GM12872 (cell line): ENCODE data around the gene DKK3.

Source experiments
- TF ChIP-seq, protein P1 (sequence below): IDR thresholded peaks from 3 replicates; pipeline ENCODE4 v1.5.1; 2011; ENCODE audit warnings: low read depth, mild to moderate bottlenecking, low read length, moderate library complexity; ENCODE audit not compliant: insufficient read depth

The DKK3 gene

DNA sequence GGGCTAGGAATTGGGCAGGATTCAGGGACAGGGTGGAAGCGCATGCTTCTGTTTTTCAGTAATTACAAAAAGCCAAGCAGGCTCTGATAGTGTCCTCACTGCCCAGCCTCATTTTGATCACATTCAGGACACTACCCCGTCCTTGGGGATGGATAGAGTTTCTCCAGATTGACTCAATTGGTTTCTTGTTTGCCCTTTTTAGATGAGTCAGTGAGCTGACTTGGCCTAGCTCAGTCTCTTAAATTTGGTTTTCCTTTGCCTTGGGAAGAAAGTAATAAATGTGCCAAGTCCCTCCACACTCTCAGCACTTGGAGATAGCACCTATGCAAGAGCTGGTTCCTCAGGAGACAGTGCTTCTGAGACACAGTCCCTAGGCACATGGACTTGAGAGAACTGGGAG lies 25.5 kb downstream of the DKK3 start:
- TF ChIP-seq, protein P1, sequence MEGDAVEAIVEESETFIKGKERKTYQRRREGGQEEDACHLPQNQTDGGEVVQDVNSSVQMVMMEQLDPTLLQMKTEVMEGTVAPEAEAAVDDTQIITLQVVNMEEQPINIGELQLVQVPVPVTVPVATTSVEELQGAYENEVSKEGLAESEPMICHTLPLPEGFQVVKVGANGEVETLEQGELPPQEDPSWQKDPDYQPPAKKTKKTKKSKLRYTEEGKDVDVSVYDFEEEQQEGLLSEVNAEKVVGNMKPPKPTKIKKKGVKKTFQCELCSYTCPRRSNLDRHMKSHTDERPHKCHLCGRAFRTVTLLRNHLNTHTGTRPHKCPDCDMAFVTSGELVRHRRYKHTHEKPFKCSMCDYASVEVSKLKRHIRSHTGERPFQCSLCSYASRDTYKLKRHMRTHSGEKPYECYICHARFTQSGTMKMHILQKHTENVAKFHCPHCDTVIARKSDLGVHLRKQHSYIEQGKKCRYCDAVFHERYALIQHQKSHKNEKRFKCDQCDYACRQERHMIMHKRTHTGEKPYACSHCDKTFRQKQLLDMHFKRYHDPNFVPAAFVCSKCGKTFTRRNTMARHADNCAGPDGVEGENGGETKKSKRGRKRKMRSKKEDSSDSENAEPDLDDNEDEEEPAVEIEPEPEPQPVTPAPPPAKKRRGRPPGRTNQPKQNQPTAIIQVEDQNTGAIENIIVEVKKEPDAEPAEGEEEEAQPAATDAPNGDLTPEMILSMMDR, result no peak

DNA sequence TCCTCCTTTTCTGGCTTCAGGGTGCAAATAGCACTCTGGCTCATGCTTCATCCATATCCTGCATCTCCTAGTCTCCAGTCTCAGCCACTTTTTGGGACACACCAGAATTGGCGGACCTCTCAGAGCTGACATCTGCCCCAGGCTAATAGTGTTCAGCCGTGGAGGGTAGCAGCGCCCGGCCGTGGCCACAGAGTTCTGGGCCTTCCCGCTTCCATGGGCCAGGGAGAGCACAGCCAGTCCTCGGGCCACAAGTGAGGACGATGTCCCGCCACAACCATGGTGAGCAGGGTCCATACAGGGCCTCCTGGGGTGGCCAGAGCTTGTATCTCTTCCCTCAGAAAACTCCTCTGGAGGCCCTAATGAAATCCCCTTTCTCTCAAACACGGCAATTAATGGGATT lies 26.0 kb downstream of the DKK3 start:
- TF ChIP-seq, protein P1, result no peak

DNA sequence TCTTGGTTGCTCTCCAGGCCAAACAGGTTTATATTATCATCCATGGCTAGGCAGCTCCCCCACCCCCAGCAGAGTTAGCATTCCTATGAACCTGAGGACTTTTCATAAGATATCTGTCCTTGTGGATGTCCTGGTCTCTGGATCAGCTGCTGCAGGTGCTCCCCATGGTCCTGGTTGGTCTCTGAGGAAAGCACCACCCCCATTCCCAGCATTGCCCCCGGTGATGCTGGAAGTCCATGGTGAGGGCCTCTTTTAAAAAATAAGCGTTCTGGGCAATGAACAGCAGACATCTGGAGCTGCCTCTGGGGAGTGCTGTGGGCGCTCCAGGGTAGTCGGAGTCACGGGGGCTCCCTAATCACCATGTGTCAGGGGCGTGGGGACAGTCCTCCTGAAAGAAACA lies 26.6 kb downstream of the DKK3 start:
- TF ChIP-seq, protein P1, result no peak

DNA sequence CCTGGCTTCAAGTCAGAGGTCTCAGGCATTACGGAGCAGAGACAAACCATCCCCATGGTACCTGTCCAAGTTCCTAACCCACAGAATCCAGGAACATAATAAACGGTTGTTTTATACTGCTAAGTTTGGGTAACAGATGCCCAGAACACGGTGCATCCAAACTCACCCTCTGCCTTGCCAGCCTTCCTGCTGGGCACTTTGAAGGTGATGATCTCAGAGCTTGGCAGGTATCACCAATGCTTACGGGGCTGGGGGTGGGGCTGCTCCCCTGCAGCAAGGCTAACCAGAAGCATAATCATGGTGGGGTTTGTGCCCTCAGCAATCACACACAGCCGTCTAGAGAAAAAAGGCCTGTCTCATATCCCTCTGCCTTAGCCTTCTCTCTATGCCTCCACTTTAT lies 27.1 kb downstream of the DKK3 start:
- TF ChIP-seq, protein P1, result no peak

DNA sequence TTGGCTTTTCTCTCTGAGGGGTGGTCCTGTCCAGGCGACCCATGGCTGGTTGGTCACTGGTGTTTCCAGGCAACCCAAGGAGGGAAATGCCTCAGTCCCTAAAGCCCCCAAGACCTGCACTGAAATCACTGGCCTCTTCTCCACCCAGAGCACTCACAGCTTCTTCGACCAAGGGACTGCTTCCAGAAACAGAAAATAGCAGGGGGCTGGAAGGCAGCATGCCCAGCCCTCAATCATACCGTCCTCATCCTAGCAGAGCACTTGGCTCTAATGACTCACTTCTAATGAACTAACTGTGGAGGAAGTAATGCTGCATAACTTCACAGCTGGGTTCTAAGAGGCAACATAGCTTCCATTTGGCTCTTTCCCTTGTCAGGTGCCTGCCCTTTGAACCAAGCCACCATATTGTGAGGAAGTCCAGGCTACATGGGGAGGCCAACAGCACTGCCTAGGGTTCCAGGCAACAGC lies 27.6 kb downstream of the DKK3 start:
- TF ChIP-seq, protein P1, result no peak

DNA sequence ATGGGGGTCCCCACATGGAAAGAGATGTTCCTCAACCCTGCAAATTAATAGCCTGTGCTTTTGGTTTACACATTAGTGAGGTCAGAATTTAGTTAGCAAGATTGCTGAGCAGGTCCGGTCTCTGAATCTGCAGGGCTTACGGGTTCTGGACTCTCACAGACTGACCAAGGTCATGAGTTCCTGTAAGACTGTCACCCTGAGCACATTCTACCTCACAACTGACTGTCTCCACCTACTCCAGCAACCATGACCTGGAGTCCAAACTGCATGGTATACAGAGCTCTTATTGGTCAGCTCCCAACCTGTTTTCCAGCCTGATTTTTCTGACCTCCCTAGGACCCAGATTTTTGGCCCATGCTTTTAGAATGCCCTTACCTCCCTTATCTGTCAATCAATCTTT lies 28.2 kb downstream of the DKK3 start:
- TF ChIP-seq, protein P1, result no peak

DNA sequence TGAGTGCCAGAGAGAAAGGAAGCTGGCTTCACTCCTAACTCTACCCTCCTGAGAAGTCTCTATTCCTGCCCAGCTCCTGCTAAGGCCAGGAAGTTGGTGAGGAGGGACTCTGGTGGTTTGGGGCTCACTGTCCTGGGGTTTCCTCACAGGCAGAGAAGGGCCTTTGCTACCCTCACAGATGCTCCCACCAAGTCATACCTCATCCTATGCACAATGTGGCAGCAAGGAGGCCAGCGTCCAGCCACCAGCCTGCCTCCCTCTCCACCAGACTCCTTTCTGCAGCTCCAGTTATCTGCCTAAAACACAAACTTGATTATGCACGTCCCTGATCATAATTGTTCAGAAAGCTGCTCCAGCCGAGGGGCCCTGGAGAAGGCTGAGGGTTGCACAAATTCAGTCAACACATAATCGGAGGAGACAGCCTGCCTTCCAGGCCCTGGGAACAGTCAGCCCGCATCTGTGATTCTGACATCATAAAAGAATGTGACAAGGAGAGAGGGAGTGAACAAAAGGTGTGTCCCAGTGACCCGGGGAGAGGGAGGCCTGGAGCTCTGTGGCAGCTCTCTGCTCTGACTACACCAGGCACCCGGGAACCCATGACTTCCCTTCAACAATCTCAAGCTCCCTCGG lies 28.8 kb downstream of the DKK3 start:
- TF ChIP-seq, protein P1, result no peak
